GM06990 (cell line): ENCODE results near the gene ARHGEF4.

Experiments
- DNase-seq: peaks from one replicate; pipeline ENCODE4 v3.0.0-alpha.2; 2011; ENCODE audit not compliant: insufficient read length; ENCODE audit errors: extremely low read depth
- H3K27me3 ChIP-seq: replicated peaks from 2 replicates; pipeline ENCODE4 v1.6.0; 2011; ENCODE audit warnings: low read length; ENCODE audit not compliant: control insufficient read depth, insufficient read depth
- H3K36me3 ChIP-seq: 2 replicates; pipeline ENCODE4 v1.5.1; 2011; ENCODE audit warnings: low read length; ENCODE audit not compliant: control insufficient read depth, insufficient read depth
- H3K4me3 ChIP-seq: replicated peaks from 2 replicates; pipeline ENCODE4 v1.5.1; 2011; ENCODE audit warnings: low read depth, mild to moderate bottlenecking, control low read depth, low read length
- CTCF ChIP-seq: IDR thresholded peaks from 2 replicates; pipeline ENCODE4 v1.5.1; 2011; ENCODE audit warnings: low read length, control low read depth, mild to moderate bottlenecking, inconsistent platforms; ENCODE audit not compliant: insufficient read depth, poor library complexity, severe bottlenecking

ARHGEF4 gene

GRCh38 chr2:131047920-131048560 is 211.3 kb downstream of the ARHGEF4 start:
- Histone ChIP-seq H3K4me3 (no peak overlapping the region), H3K36me3 (peaks cover 26% of the 10 kb centered on the region), H3K27me3 (no peaks in the 10 kb centered on the region)
- no peak for DNase-seq
- no peak for TF ChIP-seq CTCF

- Histone ChIP-seq H3K27me3 (no peaks in the 10 kb centered on the region), H3K4me3 (no peak overlapping the region), H3K36me3 (peaks cover 26% of the 10 kb centered on the region)
- no peak for TF ChIP-seq CTCF
- DNase-seq, result no peak
Observed at GRCh38 chr2:131048641-131049040, 211.9 kb downstream of the ARHGEF4 start.

GRCh38 chr2:131049150-131049718 is 212.5 kb downstream of the ARHGEF4 start:
- Histone ChIP-seq H3K36me3 (peaks cover 26% of the 10 kb centered on the region), H3K27me3 (no peaks in the 10 kb centered on the region), H3K4me3 (no peak overlapping the region)
- no peak for DNase-seq
- no peak for TF ChIP-seq CTCF

- Histone ChIP-seq H3K4me3 (no peak overlapping the region), H3K36me3 (peaks cover 29% of the 10 kb centered on the region), H3K27me3 (no peaks in the 10 kb centered on the region)
- TF ChIP-seq CTCF, result no peak
- no peak for DNase-seq
Observed at GRCh38 chr2:131050896-131051295, 214.2 kb downstream of the ARHGEF4 start.

- Histone ChIP-seq H3K4me3 (no peak overlapping the region), H3K27me3 (no peaks in the 10 kb centered on the region), H3K36me3 (peaks cover 30% of the 10 kb centered on the region)
- TF ChIP-seq CTCF, result no peak
- no peak for DNase-seq
Observed at GRCh38 chr2:131052741-131053263, 216.1 kb downstream of the ARHGEF4 start.
